Stimulated activated CD8-positive, alpha-beta memory T cell treated with anti-CD3 and anti-CD28 coated beads, Interleukin-2, amount 100 ng/mL, for 48 hours (primary cell): ENCODE data around the gene SLC5A2.
"Not testable (repeated sequence)": the region's sequence is repeated elsewhere in the genome, so short reads cannot be mapped to it uniquely, and the experiment has no call there.

ENCODE experiments used
- DNase-seq, 2 donors: peaks; one replicate each; pipeline ENCODE4 v3.0.0-alpha.2; 2020; ENCODE audit warnings: low read depth in 2 of 2

Gene SLC5A2

GRCh38 chr16:31475946-31476302, 7.0 kb upstream of the SLC5A2 start:
- no peak for DNase-seq

- DNase-seq: peak; percentile 79 to 88
Measured at GRCh38 chr16:31476303-31477219, 6.4 kb upstream of the SLC5A2 start.

GRCh38 chr16:31477220-31478216, 5.4 kb upstream of the SLC5A2 start:
- DNase-seq: peak in 1 of 2 donors; percentile 42

- no peak for DNase-seq
Measured at GRCh38 chr16:31478956-31479355, 4.0 kb upstream of the SLC5A2 start.

GRCh38 chr16:31479751-31480150, 3.2 kb upstream of the SLC5A2 start:
- no peak for DNase-seq

- no peak for DNase-seq
Measured at GRCh38 chr16:31480851-31481536, 1.9 kb upstream of the SLC5A2 start.

GRCh38 chr16:31484048-31484447, 1.1 kb downstream of the SLC5A2 start:
- DNase-seq: not testable (repeated sequence)

GRCh38 chr16:31484491-31485171, 1.7 kb downstream of the SLC5A2 start:
- DNase-seq: no peak

GRCh38 chr16:31485571-31485970, 2.6 kb downstream of the SLC5A2 start:
- DNase-seq: no peak

- no peak for DNase-seq
Measured at GRCh38 chr16:31486045-31486444, 3.1 kb downstream of the SLC5A2 start.

GRCh38 chr16:31487071-31487719, 4.3 kb downstream of the SLC5A2 start:
- no peak for DNase-seq

GRCh38 chr16:31487720-31488467, 5.0 kb downstream of the SLC5A2 start:
- DNase-seq: peak; percentile 43

GRCh38 chr16:31488468-31489297, 5.8 kb downstream of the SLC5A2 start:
- DNase-seq: no peak

GRCh38 chr16:31489298-31489564, 6.3 kb downstream of the SLC5A2 start:
- no peak for DNase-seq

- DNase-seq: no peak
Measured at GRCh38 chr16:31489616-31490584, 7.0 kb downstream of the SLC5A2 start.

GRCh38 chr16:31491778-31492418, 9.0 kb downstream of the SLC5A2 start:
- no peak for DNase-seq

- no peak for DNase-seq
Measured at GRCh38 chr16:31493506-31494125, 10.7 kb downstream of the SLC5A2 start.
